Measurements from ENCODE around the gene NPBWR2. TPM values are rescaled to one million over a fixed set of nuclear protein-coding genes. Genes with fewer than 3 reads are reported as not detected.

Gene NPBWR2
- total RNA-seq, 4 donors from 2014 or later, result not detected

DNA sequence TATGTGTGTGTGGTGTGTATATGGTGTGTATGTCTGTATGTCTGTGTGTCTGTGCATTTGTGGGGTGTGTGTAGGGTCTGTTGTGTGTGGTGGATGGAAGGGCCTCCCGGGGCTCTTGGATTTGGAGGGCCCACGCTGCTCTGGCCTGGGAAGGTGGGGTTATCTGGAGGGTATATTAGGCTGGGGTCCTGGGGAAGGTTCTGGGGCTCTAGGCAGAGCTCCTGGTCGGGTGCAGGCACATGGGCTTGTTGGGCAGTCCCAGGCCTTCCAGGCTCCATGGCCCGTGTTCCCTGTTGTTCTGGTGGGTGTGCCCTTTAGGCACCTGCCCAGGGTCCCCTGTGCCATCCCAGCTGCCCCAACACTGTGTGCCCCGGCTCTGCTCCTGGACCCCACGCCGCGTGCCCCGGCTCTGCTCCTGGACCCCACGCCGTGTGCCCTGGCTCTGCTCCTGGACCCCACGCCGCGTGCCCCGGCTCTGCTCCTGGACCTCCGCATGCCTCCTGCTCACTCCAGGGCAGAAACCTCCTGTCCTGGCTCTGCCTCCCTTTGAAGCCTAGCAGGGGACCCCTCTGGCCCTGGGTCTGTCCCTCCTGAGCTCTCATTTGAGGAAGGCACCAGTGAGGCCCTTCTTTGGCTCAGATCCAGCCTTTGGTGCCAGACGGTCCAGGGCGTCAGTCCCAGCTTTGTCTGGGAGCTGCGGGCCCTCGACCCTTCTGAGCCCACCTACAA lies 46.7 kb upstream of the NPBWR2 start:
- Histone ChIP-seq H3K4me1 (no peaks in the 10 kb centered on the region), H3K36me3 (no peaks in the 10 kb centered on the region), H3K9me3 (no peaks in the 10 kb centered on the region), H3K4me3 (no peak overlapping the region), H3K27ac (no peak overlapping the region), H3K27me3 (no peaks in the 10 kb centered on the region)
- intact Hi-C loops (cut with DNase I; ENCODE audit: low total_unique reads), result no loop called here
- DNase-seq, result no peak
- TF ChIP-seq POLR2A (IDR thresholded peaks at IDR 0.05), result no peak
- TF ChIP-seq, protein P1, sequence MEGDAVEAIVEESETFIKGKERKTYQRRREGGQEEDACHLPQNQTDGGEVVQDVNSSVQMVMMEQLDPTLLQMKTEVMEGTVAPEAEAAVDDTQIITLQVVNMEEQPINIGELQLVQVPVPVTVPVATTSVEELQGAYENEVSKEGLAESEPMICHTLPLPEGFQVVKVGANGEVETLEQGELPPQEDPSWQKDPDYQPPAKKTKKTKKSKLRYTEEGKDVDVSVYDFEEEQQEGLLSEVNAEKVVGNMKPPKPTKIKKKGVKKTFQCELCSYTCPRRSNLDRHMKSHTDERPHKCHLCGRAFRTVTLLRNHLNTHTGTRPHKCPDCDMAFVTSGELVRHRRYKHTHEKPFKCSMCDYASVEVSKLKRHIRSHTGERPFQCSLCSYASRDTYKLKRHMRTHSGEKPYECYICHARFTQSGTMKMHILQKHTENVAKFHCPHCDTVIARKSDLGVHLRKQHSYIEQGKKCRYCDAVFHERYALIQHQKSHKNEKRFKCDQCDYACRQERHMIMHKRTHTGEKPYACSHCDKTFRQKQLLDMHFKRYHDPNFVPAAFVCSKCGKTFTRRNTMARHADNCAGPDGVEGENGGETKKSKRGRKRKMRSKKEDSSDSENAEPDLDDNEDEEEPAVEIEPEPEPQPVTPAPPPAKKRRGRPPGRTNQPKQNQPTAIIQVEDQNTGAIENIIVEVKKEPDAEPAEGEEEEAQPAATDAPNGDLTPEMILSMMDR (IDR thresholded peaks at IDR 0.05), result no peak

DNA sequence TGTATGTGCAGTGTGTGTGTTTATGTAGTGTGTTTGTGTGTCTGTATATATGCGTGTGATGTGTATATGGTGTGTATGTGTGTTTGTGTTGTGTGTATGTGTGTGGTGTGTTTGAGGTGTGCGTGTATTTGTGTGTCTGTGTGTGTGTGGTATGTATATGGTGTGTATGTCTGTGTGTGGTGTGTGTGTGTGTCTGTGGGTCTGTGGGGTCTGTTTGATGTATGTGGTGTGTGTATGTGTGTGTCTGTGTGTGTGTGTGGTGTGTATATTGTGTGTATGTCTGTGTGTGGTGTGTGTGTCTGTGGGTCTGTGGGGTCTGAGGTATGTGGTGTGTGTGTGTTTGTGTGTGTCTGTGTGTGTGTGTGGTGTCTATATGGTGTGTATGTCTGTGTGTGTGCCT lies 46.0 kb upstream of the NPBWR2 start:
- no peak overlapping the region for H3K4me3 ChIP-seq
- intact Hi-C loops (cut with DNase I; ENCODE audit: low total_unique reads), result no loop called here
- no peaks in the 10 kb centered on the region for H3K27me3 ChIP-seq
- no peak overlapping the region for H3K27ac ChIP-seq
- DNase-seq, result no peak
- no peaks in the 10 kb centered on the region for H3K36me3 ChIP-seq
- TF ChIP-seq POLR2A (IDR thresholded peaks at IDR 0.05), result no peak
- TF ChIP-seq, protein P1 (IDR thresholded peaks at IDR 0.05), result no peak
- no peaks in the 10 kb centered on the region for H3K9me3 ChIP-seq
- H3K4me1 ChIP-seq, result no peaks in the 10 kb centered on the region

DNA sequence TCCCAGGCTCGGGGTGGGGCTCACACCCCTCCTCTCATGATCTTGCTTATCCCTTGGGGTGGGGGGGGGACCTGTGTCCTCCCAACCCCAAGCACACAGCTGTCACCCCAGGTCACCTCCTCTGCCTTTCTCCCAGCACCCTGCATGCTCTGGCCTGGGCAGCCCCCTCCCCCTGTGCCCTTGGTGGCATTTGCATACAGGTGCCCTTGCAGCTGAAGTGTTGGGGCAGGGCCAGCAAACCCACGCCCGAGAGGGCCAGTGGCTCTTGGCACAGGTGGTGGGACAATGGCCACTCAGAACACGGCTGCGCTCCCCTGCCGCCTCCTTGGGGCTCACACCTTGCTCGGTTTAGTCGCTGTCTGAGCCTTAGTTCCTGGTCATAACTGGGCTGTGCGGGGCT lies 45.5 kb upstream of the NPBWR2 start:
- Histone ChIP-seq H3K9me3 (no peaks in the 10 kb centered on the region), H3K4me3 (no peak overlapping the region), H3K36me3 (no peaks in the 10 kb centered on the region), H3K27ac (no peak overlapping the region), H3K4me1 (no peaks in the 10 kb centered on the region), H3K27me3 (no peaks in the 10 kb centered on the region)
- intact Hi-C loops (cut with DNase I; ENCODE audit: low total_unique reads), result no loop called here
- TF ChIP-seq, protein P1 (IDR thresholded peaks at IDR 0.05), result no peak
- TF ChIP-seq POLR2A (IDR thresholded peaks at IDR 0.05), result no peak
- no peak for DNase-seq

DNA sequence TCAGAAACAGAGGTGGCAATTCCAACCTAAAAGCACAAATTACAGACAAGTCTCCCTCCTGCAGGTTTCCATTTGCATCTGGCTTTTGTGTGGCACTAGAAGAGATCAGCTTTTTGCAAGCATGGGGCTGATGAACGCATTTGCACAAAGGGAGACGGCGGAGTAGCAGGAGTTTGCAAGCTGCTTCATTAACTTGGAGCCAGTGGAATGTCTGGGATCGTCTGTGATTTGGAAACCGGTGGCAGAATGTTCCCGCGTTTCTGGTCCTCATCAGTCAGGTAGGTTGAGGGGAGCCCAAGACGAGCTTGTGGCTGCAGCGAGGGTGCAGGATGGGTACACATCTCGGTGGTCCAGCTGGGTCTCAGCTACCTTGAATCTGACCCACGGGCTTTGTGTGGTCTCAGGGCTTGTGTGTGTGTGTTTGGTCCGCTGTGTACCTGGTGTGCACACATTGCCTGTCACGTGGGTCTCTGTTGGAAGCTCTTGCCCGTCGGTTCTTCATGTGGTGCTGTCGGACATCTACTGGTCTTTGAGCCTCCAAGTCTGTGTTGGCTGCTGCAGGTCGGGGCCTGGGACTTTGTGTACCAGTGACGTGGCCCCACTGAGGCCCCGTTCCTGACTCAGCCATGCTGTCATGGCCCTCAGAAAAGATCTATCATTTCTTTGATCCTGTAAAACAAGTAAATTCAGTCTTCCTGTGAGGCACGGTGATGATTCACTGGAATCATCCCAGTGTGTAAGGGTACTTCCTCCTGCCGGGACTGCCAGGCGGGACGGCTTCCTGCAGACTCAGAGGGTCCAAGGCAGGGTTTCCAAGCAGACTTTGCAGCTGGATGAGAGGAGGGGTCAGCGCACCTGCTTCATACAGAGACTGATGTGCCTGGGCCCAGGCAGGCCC lies 44.5 kb upstream of the NPBWR2 start:
- intact Hi-C loops (cut with DNase I; ENCODE audit: low total_unique reads), result no loop called here
- DNase-seq, result no peak
- Histone ChIP-seq H3K4me3 (no peak overlapping the region), H3K36me3 (no peaks in the 10 kb centered on the region), H3K27me3 (no peaks in the 10 kb centered on the region), H3K9me3 (no peaks in the 10 kb centered on the region), H3K27ac (no peak overlapping the region), H3K4me1 (no peaks in the 10 kb centered on the region)
- no peak for TF ChIP-seq POLR2A (IDR thresholded peaks at IDR 0.05)
- TF ChIP-seq, protein P1 (IDR thresholded peaks at IDR 0.05), result no peak
